GM11168 (cell line): Measurements from ENCODE around the gene COX14.

Source experiments
- in situ Hi-C: fragments of 300-500 bp; cut with MboI; formaldehyde crosslinking; loops from one replicate; pipeline ENCODE4 v1.12.0; 2022; ENCODE audit warnings: low sequenced_read_pairs; ENCODE audit not compliant: unreplicated experiment

The COX14 gene

GRCh38 chr12:50084409-50084774 is 27.6 kb upstream of the COX14 start:
- in situ Hi-C loops, result loop anchor here (25.0 kb wide), 1 partner anchor 228 kb away; no protein-coding TSS in a partner anchor

- in situ Hi-C loops, result loop anchor here (25.0 kb wide), 1 partner anchor 227 kb away; no protein-coding TSS in a partner anchor
Observed at GRCh38 chr12:50084775-50085614, 27.0 kb upstream of the COX14 start, which contains the start of gene SMARCD1. Gene SMARCD1, plus strand, starts transcription at chr12:50085342. Its CDS starts 28 bp downstream, at chr12:50085370.

GRCh38 chr12:50085615-50086072 is 26.4 kb upstream of the COX14 start:
- in situ Hi-C loops, result loop anchor here (25.0 kb wide), 1 partner anchor 227 kb away; no protein-coding TSS in a partner anchor

- in situ Hi-C loops, result loop anchor here (25.0 kb wide), 1 partner anchor 226 kb away; no protein-coding TSS in a partner anchor
Observed at GRCh38 chr12:50086148-50086547, 25.9 kb upstream of the COX14 start.

- in situ Hi-C loops, result loop anchor here (25.0 kb wide), 1 partner anchor 225 kb away; no protein-coding TSS in a partner anchor
Observed at GRCh38 chr12:50087151-50087550, 24.9 kb upstream of the COX14 start.

- in situ Hi-C loops, result loop anchor here (25.0 kb wide), 1 partner anchor 224 kb away; no protein-coding TSS in a partner anchor
Observed at GRCh38 chr12:50087995-50088394, 24.0 kb upstream of the COX14 start.

- in situ Hi-C loops, result loop anchor here (25.0 kb wide), 1 partner anchor 224 kb away; no protein-coding TSS in a partner anchor
Observed at GRCh38 chr12:50088577-50089335, 23.3 kb upstream of the COX14 start.

GRCh38 chr12:50089730-50090129 is 22.3 kb upstream of the COX14 start:
- in situ Hi-C loops, result loop anchor here (25.0 kb wide), 1 partner anchor 223 kb away; no protein-coding TSS in a partner anchor

GRCh38 chr12:50090391-50090790 is 21.6 kb upstream of the COX14 start:
- in situ Hi-C loops, result loop anchor here (25.0 kb wide), 1 partner anchor 222 kb away; no protein-coding TSS in a partner anchor

GRCh38 chr12:50097952-50098351 is 14.1 kb upstream of the COX14 start:
- in situ Hi-C loops, result loop anchor here (25.0 kb wide), 1 partner anchor 214 kb away; no protein-coding TSS in a partner anchor

GRCh38 chr12:50099302-50100008 is 12.6 kb upstream of the COX14 start:
- in situ Hi-C loops, result loop anchor here (25.0 kb wide), 1 partner anchor 213 kb away; no protein-coding TSS in a partner anchor

- in situ Hi-C loops, result no loop called here
Observed at GRCh38 chr12:50100561-50100960, 11.5 kb upstream of the COX14 start.

- in situ Hi-C loops, result no loop called here
Observed at GRCh38 chr12:50101663-50102062, 10.4 kb upstream of the COX14 start.

- in situ Hi-C loops, result no loop called here
Observed at GRCh38 chr12:50102131-50102531, 9.9 kb upstream of the COX14 start.

- in situ Hi-C loops, result no loop called here
Observed at GRCh38 chr12:50102646-50103309, 9.3 kb upstream of the COX14 start.

- in situ Hi-C loops, result no loop called here
Observed at GRCh38 chr12:50103351-50103750, 8.7 kb upstream of the COX14 start.

- in situ Hi-C loops, result no loop called here
Observed at GRCh38 chr12:50103767-50104321, 8.2 kb upstream of the COX14 start, which contains the start of gene GPD1. Gene GPD1, plus strand, starts transcription at chr12:50104008. Its CDS starts 43 bp downstream, at chr12:50104051.

GRCh38 chr12:50104417-50105366 is 7.3 kb upstream of the COX14 start:
- in situ Hi-C loops, result no loop called here
